K562 (cell line): ENCODE results near the gene LAPTM5. TPM values are rescaled to one million over a fixed set of nuclear protein-coding genes. Genes with fewer than 3 reads are reported as not detected.

Experiments used
- BCOR ChIP-seq: fragments of 450-650 bp; IDR thresholded peaks from 2 replicates; pipeline ENCODE4 v1.6.1; 2016
- CBX1 ChIP-seq: sonication (generic); IDR thresholded peaks from 2 replicates; pipeline ENCODE4 v1.6.1; 2016; ENCODE audit warnings: antibody characterized with exemption, low read depth, mild to moderate bottlenecking
- DMBX1 ChIP-seq: fragments of 250-450 bp; sonication (Bioruptor Pico); IDR thresholded peaks from 2 replicates; pipeline ENCODE4 v1.8.0; 2022; ENCODE audit warnings: inconsistent platforms, mild to moderate bottlenecking, moderate library complexity, borderline replicate concordance
- FOXO4 ChIP-seq: fragments of 450-650 bp; formaldehyde crosslinking; IDR thresholded peaks from 2 replicates; pipeline ENCODE4 v1.4.0; 2020; ENCODE audit warnings: mild to moderate bottlenecking, moderate library complexity
- MXI1 ChIP-seq: IDR thresholded peaks from 2 replicates; pipeline ENCODE4 v1.6.1; 2011; ENCODE audit warnings: low read depth, mild to moderate bottlenecking, improper control_type of control experiment, low read length
- SRSF7 ChIP-seq: fragments of 200-400 bp; formaldehyde crosslinking; optimal IDR thresholded peaks from 2 replicates; pipeline ENCODE3; 2017; ENCODE audit warnings: mild to moderate bottlenecking, low read depth, low read length
- TCF7 ChIP-seq: sonication (generic); IDR thresholded peaks from 2 replicates; pipeline ENCODE4 v1.6.1; 2016; ENCODE audit warnings: antibody characterized with exemption, borderline replicate concordance
- TOE1 ChIP-seq, 2 experiments: fragments of 450-650 bp in 1 of 2; sonication (generic) in 1 of 2; formaldehyde crosslinking in 1 of 2; IDR thresholded peaks; 2 replicates each; pipeline versions ENCODE4 v1.7.1 to v1.8.0; 2016 to 2022; ENCODE audit warnings: borderline replicate concordance in 2 of 2, mild to moderate bottlenecking in 2 of 2, antibody characterized with exemption in 1 of 2, inconsistent platforms in 1 of 2, low read depth in 1 of 2, missing genetic modification reagents in 1 of 2, moderate library complexity in 1 of 2
- ZNF445 ChIP-seq: fragments of 250-450 bp; sonication (Bioruptor Pico); IDR thresholded peaks from 2 replicates; pipeline ENCODE4 v1.4.0; 2020; ENCODE audit warnings: low read depth, mild to moderate bottlenecking, moderate library complexity
- polyA plus RNA-seq, 8 experiments: library from polyadenylated mRNA; depleted of rRNA in 4 of 8; stranded (reverse) in 5 of 8; unstranded in 3 of 8; fragments of >200 nt; fragmentation: Nextera tagmentation in 2 of 8; fragmentation: Illumina TruSeq in 1 of 8; extraction: Ambion mirVana in 2 of 8; extraction: Trizol in 1 of 8; gene quantifications; 2 replicates each; pipeline versions ENCODE4 v1.2.1 to v1.2.3, GENCODE V29; 2011 to 2014; ENCODE audit warnings: inconsistent platforms in 1 of 8, missing spikeins in 1 of 8
- total RNA-seq, 7 experiments: library from RNA; depleted of rRNA in 6 of 7; stranded (reverse); fragments of >200 nt in 6 of 7; fragmentation: Illumina TruSeq in 2 of 7; extraction: Trizol in 2 of 7; gene quantifications; 2 replicates each; pipeline versions ENCODE4 v1.2.1 to v1.2.3, GENCODE V29; 2011 to 2021; ENCODE audit warnings: low replicate concordance in 1 of 7

The LAPTM5 gene
- total and polyA plus RNA-seq, 9 of the 15 experiments (the other 6 are each of a cell fraction or from before 2014, with no cell fraction given), result 2.4 to 47.3 (median 20.3) TPM

DNA sequence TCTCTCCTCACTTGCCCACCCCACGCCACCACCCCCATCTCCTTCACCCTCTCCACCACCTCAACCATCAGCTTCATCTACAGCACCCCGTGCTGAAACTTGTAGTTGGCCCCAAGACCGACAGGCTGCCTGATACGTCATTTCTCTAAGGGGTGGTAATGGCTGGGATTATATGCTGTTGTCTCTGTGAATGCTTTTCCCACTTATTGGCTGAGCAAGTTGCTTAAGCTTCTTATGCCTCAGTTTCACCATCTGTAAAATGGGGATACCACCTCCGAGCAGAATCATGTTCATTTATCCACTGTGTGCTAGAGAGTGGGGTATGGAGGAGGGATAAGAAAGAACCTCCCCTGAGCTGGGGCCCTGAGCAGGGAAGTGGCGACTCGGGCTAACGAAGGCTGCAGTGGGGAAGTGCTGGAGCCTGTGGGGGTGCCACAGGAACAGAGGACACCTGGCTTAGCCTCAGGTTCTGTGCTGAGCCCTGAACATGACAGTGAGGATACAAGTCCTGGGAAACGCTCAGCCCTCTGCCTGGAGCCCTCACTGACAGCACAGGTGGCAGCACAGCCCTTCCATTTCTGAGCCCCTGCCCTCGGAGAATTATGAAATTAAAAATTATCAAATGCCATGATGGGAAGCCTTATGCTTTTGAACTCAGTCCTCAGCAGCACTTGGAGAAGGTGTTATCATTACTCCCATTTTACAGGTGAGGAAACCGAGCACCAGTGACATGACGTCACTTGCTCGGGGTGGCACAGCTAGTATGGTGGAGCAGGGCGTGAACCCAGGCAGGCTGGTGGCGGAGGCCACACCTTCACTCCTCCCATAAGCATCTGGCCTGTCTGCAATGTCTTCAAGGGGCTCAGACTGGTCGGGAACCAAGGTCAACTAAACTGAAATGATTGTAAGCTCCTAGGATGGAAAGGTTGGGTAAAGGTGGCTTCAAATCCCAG lies 37.0 kb downstream of the LAPTM5 start (continued):
- TF ChIP-seq FOXO4 (CRISPR knock-in tag) (no peak), TCF7 (no peak), BCOR (peak; percentile 97), ZNF445 (0 out of 2 replicates have a peak, but pooled peaks have one; percentile 16), SRSF7 (no peak), CBX1 (peak; percentile 75; the same call in 1 of the 2 replicates), TOE1 (IDR thresholded peaks at IDR 0.05; ENCODE audit: borderline replicate concordance) (no peak), TOE1 (CRISPR knock-in tag; IDR thresholded peaks at IDR 0.05; ENCODE audit: borderline replicate concordance, low read depth) (no peak), MXI1 (no peak), DMBX1 (0 out of 2 replicates have a peak, but pooled peaks have one; percentile 44)
- TF ChIP-seq, all 486 proteins: peak for 27
